Gastroesophageal sphincter (tissue), 4 donors: ENCODE results near the gene VWA8. TPM values are rescaled to one million over a fixed set of nuclear protein-coding genes. Genes with fewer than 3 reads are reported as not detected.

Source experiments
- ATAC-seq: fragments of 150-250 bp; one replicate; pipeline ENCODE4 v1.9.1; 2016; ENCODE audit warnings: mild to moderate bottlenecking, moderate library complexity
- H3K27ac ChIP-seq, 4 donors: fragments of 200-600 bp; sonication (generic) in 3 of 4; 1 replicate in 3 of 4; 2 replicates in 1 of 4; pipeline ENCODE4 v1.5.1; 2016 to 2019
- H3K27me3 ChIP-seq: fragments of 200-600 bp; sonication (generic); one replicate; pipeline ENCODE4 v1.5.1; 2019
- H3K36me3 ChIP-seq, 2 donors: fragments of 200-600 bp; sonication (generic); one replicate each; pipeline ENCODE4 v1.5.1; 2019; ENCODE audit warnings: control low read depth in 1 of 2
- H3K4me1 ChIP-seq, 3 donors: fragments of 200-600 bp; sonication (generic); 1 replicate in 2 of 3; 2 replicates in 1 of 3; pipeline ENCODE4 v1.5.1; 2016 to 2019; ENCODE audit warnings: control low read depth in 2 of 3
- H3K4me3 ChIP-seq, 2 donors: fragments of 200-600 bp; sonication (generic); one replicate each; pipeline ENCODE4 v1.5.1; 2019; ENCODE audit warnings: mild to moderate bottlenecking in 1 of 2, moderate library complexity in 1 of 2
- H3K9me3 ChIP-seq, 3 donors: fragments of 200-600 bp; sonication (generic); one replicate each; pipeline ENCODE4 v1.5.1; 2017 to 2019; ENCODE audit warnings: control low read depth in 2 of 3
- EP300 ChIP-seq: sonication (generic); formaldehyde crosslinking; IDR thresholded peaks from one replicate; pipeline ENCODE4 v1.6.1; 2017; ENCODE audit warnings: antibody characterized with exemption, mild to moderate bottlenecking
- POLR2A ChIP-seq, 2 donors: fragments of 450-650 bp; IDR thresholded peaks; one replicate each; pipeline ENCODE4 v1.6.1; 2017; ENCODE audit warnings: antibody characterized with exemption in 2 of 2, mild to moderate bottlenecking in 2 of 2, moderate library complexity in 1 of 2
- POLR2AphosphoS5 ChIP-seq: sonication (generic); formaldehyde crosslinking; IDR thresholded peaks from one replicate; pipeline ENCODE4 v1.6.1; 2017; ENCODE audit warnings: antibody characterized with exemption
- WGBS, 2 donors: methylation state at CpG; one replicate each; pipeline ENCODE4 v1.1.5; 2018; ENCODE audit warnings: low coverage in 1 of 2; 5-methylcytosine and 5-hydroxymethylcytosine counted together
- total RNA-seq, 4 donors: library from RNA; depleted of rRNA; stranded (reverse); fragments of >200 nt; gene quantifications; one replicate each; pipeline ENCODE4 v1.1.0, GENCODE V29; 2016
- TF ChIP-seq, protein P1 (sequence below), 4 experiments: fragments of 200-600 bp in 2 of 4; fragments of 450-650 bp in 2 of 4; sonication (generic) in 1 of 4; IDR thresholded peaks; one replicate each; pipeline ENCODE4 v1.5.1; 2017 to 2019; ENCODE audit warnings: antibody characterized with exemption in 4 of 4, mild to moderate bottlenecking in 2 of 4, moderate library complexity in 2 of 4

The VWA8 gene
- total RNA-seq, 4 donors from 2014 or later, result 20.3 to 34.7 (median 23.9) TPM

DNA sequence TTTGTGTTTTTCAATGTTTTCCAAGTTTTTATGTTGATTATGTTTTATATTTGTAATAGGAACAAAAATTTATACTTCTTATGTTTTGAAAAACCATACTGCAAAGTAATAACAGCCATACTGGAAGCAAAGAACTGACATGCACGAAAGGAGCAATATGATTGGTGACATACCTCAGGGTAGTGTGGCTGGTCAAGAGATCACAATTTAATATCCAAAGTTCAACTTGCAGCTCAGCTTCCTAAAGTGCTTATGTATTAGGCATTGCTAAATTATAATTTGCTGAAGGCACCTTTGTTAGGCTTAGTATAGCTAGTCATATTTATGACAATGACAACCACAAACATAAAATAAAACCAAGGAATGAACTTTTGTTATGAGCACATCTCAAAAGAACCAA lies 25.9 kb downstream of the VWA8 start:
- Histone ChIP-seq H3K9me3 (no peaks in the 10 kb centered on the region), H3K27me3 (no peaks in the 10 kb centered on the region), H3K4me1 (peaks cover 0 to 8% (median 0%) of the 10 kb centered on the region in 3 donors), H3K36me3 (no peaks in the 10 kb centered on the region), H3K4me3 (no peak overlapping the region), H3K27ac (no peak overlapping the region)
- ATAC-seq, result no peak
- TF ChIP-seq EP300, result no peak
- no peak for TF ChIP-seq POLR2AphosphoS5
- TF ChIP-seq POLR2A (IDR thresholded peaks at IDR 0.05), result no peak
- TF ChIP-seq, protein P1, sequence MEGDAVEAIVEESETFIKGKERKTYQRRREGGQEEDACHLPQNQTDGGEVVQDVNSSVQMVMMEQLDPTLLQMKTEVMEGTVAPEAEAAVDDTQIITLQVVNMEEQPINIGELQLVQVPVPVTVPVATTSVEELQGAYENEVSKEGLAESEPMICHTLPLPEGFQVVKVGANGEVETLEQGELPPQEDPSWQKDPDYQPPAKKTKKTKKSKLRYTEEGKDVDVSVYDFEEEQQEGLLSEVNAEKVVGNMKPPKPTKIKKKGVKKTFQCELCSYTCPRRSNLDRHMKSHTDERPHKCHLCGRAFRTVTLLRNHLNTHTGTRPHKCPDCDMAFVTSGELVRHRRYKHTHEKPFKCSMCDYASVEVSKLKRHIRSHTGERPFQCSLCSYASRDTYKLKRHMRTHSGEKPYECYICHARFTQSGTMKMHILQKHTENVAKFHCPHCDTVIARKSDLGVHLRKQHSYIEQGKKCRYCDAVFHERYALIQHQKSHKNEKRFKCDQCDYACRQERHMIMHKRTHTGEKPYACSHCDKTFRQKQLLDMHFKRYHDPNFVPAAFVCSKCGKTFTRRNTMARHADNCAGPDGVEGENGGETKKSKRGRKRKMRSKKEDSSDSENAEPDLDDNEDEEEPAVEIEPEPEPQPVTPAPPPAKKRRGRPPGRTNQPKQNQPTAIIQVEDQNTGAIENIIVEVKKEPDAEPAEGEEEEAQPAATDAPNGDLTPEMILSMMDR (IDR thresholded peaks at IDR 0.05), result no peak
- 92% methylated on average over 1 of the region's 1 CpG for WGBS, 2 donors

DNA sequence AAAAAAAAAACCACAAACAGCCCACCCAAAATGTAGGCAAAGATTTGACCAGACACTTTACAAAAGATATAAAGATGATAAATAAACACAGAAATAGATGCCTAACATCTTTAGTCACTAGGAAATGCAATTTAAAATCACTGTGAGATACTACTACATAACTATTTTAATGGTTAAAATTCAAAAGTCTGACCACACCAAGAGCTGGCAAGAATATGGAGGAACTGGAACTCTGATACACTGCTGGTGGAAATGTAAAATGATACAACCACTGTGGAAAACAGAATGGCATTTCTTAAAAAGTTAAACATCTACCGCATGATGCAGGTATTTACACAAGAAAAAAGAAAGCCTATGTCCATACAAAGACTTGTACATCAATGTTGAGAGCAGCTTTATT lies 26.8 kb downstream of the VWA8 start:
- Histone ChIP-seq H3K4me1 (peaks cover 0 to 4% (median 0%) of the 10 kb centered on the region in 3 donors), H3K4me3 (no peak overlapping the region), H3K9me3 (no peaks in the 10 kb centered on the region), H3K36me3 (no peaks in the 10 kb centered on the region), H3K27ac (no peak overlapping the region), H3K27me3 (no peaks in the 10 kb centered on the region)
- 100% methylated on average over 1 of the region's 1 CpG for WGBS, 2 donors
- ATAC-seq, result no peak
- TF ChIP-seq EP300 (no peak), POLR2A (IDR thresholded peaks at IDR 0.05) (no peak), POLR2AphosphoS5 (no peak)
- TF ChIP-seq, protein P1 (IDR thresholded peaks at IDR 0.05), result no peak

DNA sequence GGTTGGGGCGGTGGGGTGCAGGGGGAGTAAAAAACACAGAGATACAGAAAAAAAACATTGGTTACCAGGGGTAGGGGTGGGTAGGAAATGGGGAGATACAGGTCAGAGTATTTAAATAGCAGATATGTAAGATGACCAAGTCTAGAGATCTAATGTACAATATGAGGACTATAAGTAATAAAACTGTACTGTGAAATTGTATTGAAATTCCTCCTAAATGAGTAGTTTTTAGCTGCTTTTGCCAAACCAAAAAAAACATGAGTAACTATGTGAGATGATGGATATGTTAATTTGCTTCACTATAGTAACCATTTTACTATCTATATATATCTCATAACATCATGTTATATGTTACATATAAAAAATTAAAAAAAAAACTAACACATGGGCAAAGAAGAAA lies 29.6 kb downstream of the VWA8 start:
- Histone ChIP-seq H3K4me3 (no peak overlapping the region), H3K9me3 (no peaks in the 10 kb centered on the region), H3K27me3 (no peaks in the 10 kb centered on the region), H3K27ac (no peak overlapping the region), H3K36me3 (peaks cover 0 to 8% of the 10 kb centered on the region in 2 donors), H3K4me1 (no peaks in the 10 kb centered on the region)
- TF ChIP-seq POLR2AphosphoS5, result no peak
- no peak for TF ChIP-seq POLR2A (IDR thresholded peaks at IDR 0.05)
- TF ChIP-seq, protein P1 (IDR thresholded peaks at IDR 0.05), result no peak
- TF ChIP-seq EP300, result no peak
- ATAC-seq, result no peak
- 75% methylated on average over 1 of the region's 1 CpG; no CpG with 5 or more reads in 1 of the 2 donors for WGBS, 2 donors

DNA sequence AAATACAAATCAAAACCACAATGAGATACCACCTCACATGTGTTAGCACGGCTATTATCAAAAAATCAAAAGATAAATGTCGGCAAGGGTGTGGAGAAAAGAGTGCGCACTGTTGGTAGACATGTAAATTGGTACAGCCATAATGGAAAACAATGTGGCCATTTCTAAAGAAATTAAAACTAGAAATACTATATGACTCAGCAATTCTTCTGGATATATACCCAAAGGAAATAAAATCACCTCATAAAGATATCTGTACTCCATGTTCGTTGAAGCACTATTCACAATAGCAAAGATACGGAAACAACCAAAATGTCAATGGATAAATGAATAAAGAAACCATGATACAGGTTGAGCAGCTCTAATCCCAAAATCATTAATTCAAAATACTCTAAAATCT lies 30.8 kb downstream of the VWA8 start:
- Histone ChIP-seq H3K36me3 (peaks cover 0 to 17% of the 10 kb centered on the region in 2 donors), H3K9me3 (no peaks in the 10 kb centered on the region), H3K4me3 (no peak overlapping the region), H3K4me1 (no peaks in the 10 kb centered on the region), H3K27me3 (no peaks in the 10 kb centered on the region), H3K27ac (no peak overlapping the region)
- ATAC-seq, result no peak
- TF ChIP-seq POLR2AphosphoS5, result no peak
- TF ChIP-seq EP300, result no peak
- TF ChIP-seq, protein P1 (IDR thresholded peaks at IDR 0.05), result no peak
- TF ChIP-seq POLR2A (IDR thresholded peaks at IDR 0.05), result no peak
- 95 to 96% methylated on average over 5 of the region's 5 CpGs for WGBS, 2 donors

DNA sequence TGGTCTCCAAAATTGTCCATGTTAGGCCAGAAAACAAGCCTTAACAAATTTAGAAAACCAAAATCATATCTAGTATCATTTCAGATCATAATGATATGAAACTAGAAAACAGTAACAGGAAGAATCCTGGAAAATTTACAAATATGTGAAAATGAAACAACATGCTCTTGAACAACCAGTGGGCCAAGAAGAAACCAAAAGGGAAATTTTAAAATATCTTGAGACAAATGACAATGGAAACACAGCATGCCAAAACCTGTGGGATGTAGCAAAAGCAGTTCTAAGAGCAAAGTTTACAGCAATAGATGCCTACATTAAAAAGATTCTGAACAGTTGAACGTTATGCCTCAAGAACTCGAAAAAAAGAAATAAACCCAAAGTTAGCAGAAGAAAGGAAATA lies 32.6 kb downstream of the VWA8 start:
- Histone ChIP-seq H3K4me1 (no peaks in the 10 kb centered on the region), H3K9me3 (peaks cover 0 to 18% (median 0%) of the 10 kb centered on the region in 3 donors), H3K27me3 (no peaks in the 10 kb centered on the region), H3K36me3 (peaks cover 0 to 17% of the 10 kb centered on the region in 2 donors), H3K27ac (no peak overlapping the region), H3K4me3 (no peak overlapping the region)
- WGBS, 2 donors, result 46 to 64% methylated on average over 2 of the region's 2 CpGs
- no peak for TF ChIP-seq POLR2A (IDR thresholded peaks at IDR 0.05)
- TF ChIP-seq, protein P1 (IDR thresholded peaks at IDR 0.05), result no peak
- no peak for TF ChIP-seq POLR2AphosphoS5
- no peak for TF ChIP-seq EP300
- no peak for ATAC-seq
